ENCODE measurements around the gene C1orf122. TPM values are rescaled to one million over a fixed set of nuclear protein-coding genes. Genes with fewer than 3 reads are reported as not detected.
A peak's percentile ranks its signal among the peaks of the same experiment; 100 is the strongest.

C1orf122 gene
- total RNA-seq, 2 donors from 2014 or later: 18.8 to 21.4 TPM

GRCh38 chr1:37793773-37794371 is 13.7 kb upstream of the C1orf122 start, which contains the start of gene MANEAL:
Gene MANEAL (plus strand): TSS chr1:37793847. CDS start chr1:37794183, 336 bp downstream.
- Mint-ChIP-seq H3K27ac (no peak within 1 kb of the TSS), H3K9me3 (no peaks in the 10 kb centered on the region), H3K36me3 (peaks cover 0 to 9% of the 10 kb centered on the region in 2 donors)
- ATAC-seq: peak; percentile 73 to 81
- DNase-seq (ENCODE audit: low spot score in 2 of 2): peak; percentile 36 to 77

- ATAC-seq (peak; percentile 23 to 39), DNase-seq (ENCODE audit: low spot score in 2 of 2) (peak in 1 of 2 donors; percentile 49)
- no peaks in the 10 kb centered on the region for H3K9me3 Mint-ChIP-seq
- H3K36me3 Mint-ChIP-seq: peaks cover 2 to 9% of the 10 kb centered on the region in 2 donors
- H3K27ac Mint-ChIP-seq: no peak overlapping the region
These were observed 12.9 kb upstream of the C1orf122 start for GRCh38 chr1:37794372-37795339.

- DNase-seq (ENCODE audit: low spot score in 2 of 2) (peak; percentile 55 to 69), ATAC-seq (no peak)
- Mint-ChIP-seq H3K9me3 (no peaks in the 10 kb centered on the region), H3K36me3 (peaks cover 7 to 9% of the 10 kb centered on the region in 2 donors), H3K27ac (no peak overlapping the region)
These were observed 12.1 kb upstream of the C1orf122 start for GRCh38 chr1:37795340-37796125.

- DNase-seq (ENCODE audit: low spot score in 2 of 2) (no peak), ATAC-seq (no peak)
- Mint-ChIP-seq H3K36me3 (peaks cover 7 to 9% of the 10 kb centered on the region in 2 donors), H3K9me3 (no peaks in the 10 kb centered on the region), H3K27ac (peak overlapping the region in 1 of 2 donors; percentile 8)
These were observed 9.7 kb upstream of the C1orf122 start for GRCh38 chr1:37797750-37798345.

GRCh38 chr1:37802439-37802838 is 5.2 kb upstream of the C1orf122 start:
- Mint-ChIP-seq H3K9me3 (no peaks in the 10 kb centered on the region), H3K36me3 (peaks cover 20 to 24% of the 10 kb centered on the region in 2 donors), H3K27ac (peak overlapping the region in 1 of 2 donors; percentile 87)
- DNase-seq (ENCODE audit: low spot score in 2 of 2) (no peak), ATAC-seq (no peak)

- Mint-ChIP-seq H3K36me3 (peaks cover 19 to 34% of the 10 kb centered on the region in 2 donors), H3K27ac (peak overlapping the region; percentile 92 to 95), H3K9me3 (no peaks in the 10 kb centered on the region)
- DNase-seq (ENCODE audit: low spot score in 2 of 2) (no peak), ATAC-seq (no peak)
These were observed 403 bp upstream of the C1orf122 start for GRCh38 chr1:37807220-37807554.

GRCh38 chr1:37808369-37809319 is 1.1 kb downstream of the C1orf122 start:
- peak overlapping the region; percentile 95 to 98 for H3K27ac Mint-ChIP-seq
- H3K9me3 Mint-ChIP-seq: no peaks in the 10 kb centered on the region
- ATAC-seq (peak; percentile 54 to 58), DNase-seq (ENCODE audit: low spot score in 2 of 2) (peak; percentile 50 to 65)
- peaks cover 19 to 34% of the 10 kb centered on the region in 2 donors for H3K36me3 Mint-ChIP-seq

- ATAC-seq: no peak
- Mint-ChIP-seq H3K27ac (no peak overlapping the region), H3K9me3 (no peaks in the 10 kb centered on the region), H3K36me3 (peaks cover 8 to 22% of the 10 kb centered on the region in 2 donors)
- DNase-seq (ENCODE audit: low spot score in 2 of 2): no peak
These were observed 2.4 kb downstream of the C1orf122 start for GRCh38 chr1:37809942-37810341.

- ATAC-seq (peak; percentile 11 to 18), DNase-seq (ENCODE audit: low spot score in 2 of 2) (peak; percentile 57 to 77)
- peaks cover 6 to 17% of the 10 kb centered on the region in 2 donors for H3K36me3 Mint-ChIP-seq
- no peaks in the 10 kb centered on the region for H3K9me3 Mint-ChIP-seq
- peak overlapping the region; percentile 65 to 67 for H3K27ac Mint-ChIP-seq
These were observed 3.6 kb downstream of the C1orf122 start for GRCh38 chr1:37811027-37811655.

GRCh38 chr1:37813529-37814145 is 6.0 kb downstream of the C1orf122 start:
- ATAC-seq (no peak), DNase-seq (ENCODE audit: low spot score in 2 of 2) (no peak)
- Mint-ChIP-seq H3K27ac (peak overlapping the region; percentile 6 to 79), H3K9me3 (no peaks in the 10 kb centered on the region), H3K36me3 (peaks cover 0 to 6% of the 10 kb centered on the region in 2 donors)

GRCh38 chr1:37814252-37814651 is 6.7 kb downstream of the C1orf122 start:
- no peak for DNase-seq (ENCODE audit: low spot score in 2 of 2)
- H3K36me3 Mint-ChIP-seq: peaks cover 0 to under 1% of the 10 kb centered on the region in 2 donors
- H3K27ac Mint-ChIP-seq: peak overlapping the region; percentile 6 to 55
- ATAC-seq: no peak
- H3K9me3 Mint-ChIP-seq: no peaks in the 10 kb centered on the region

- Mint-ChIP-seq H3K27ac (peak overlapping the region; percentile 60 to 61), H3K9me3 (no peaks in the 10 kb centered on the region), H3K36me3 (peaks cover 5 to 7% of the 10 kb centered on the region in 2 donors)
- no peak for DNase-seq (ENCODE audit: low spot score in 2 of 2)
- ATAC-seq: no peak
These were observed 9.9 kb downstream of the C1orf122 start for GRCh38 chr1:37817481-37817880.

GRCh38 chr1:37821481-37821880 is 13.9 kb downstream of the C1orf122 start:
- ATAC-seq: no peak
- Mint-ChIP-seq H3K9me3 (no peaks in the 10 kb centered on the region), H3K27ac (peak overlapping the region in 1 of 2 donors; percentile 69), H3K36me3 (peaks cover 6 to 7% of the 10 kb centered on the region in 2 donors)
- no peak for DNase-seq (ENCODE audit: low spot score in 2 of 2)
